ENCODE results near the gene CKM.
"Not testable (repeated sequence)": the region's sequence is repeated elsewhere in the genome, so short reads cannot be mapped to it uniquely, and the experiment has no call there.

Gene CKM

GRCh38 chr19:45290381-45290931 is 32.2 kb downstream of the CKM start:
- DNase-seq (ENCODE audit: low spot score): no peak

- no peak for DNase-seq (ENCODE audit: low spot score)
Observed at GRCh38 chr19:45283443-45284033, 39.1 kb downstream of the CKM start.

- no peak for DNase-seq (ENCODE audit: low spot score)
Observed at GRCh38 chr19:45280471-45280961, 42.2 kb downstream of the CKM start.

GRCh38 chr19:45279587-45280192 is 43.0 kb downstream of the CKM start:
- DNase-seq (ENCODE audit: low spot score): no peak

GRCh38 chr19:45278087-45278486 is 44.6 kb downstream of the CKM start:
- no peak for DNase-seq (ENCODE audit: low spot score)

- no peak for DNase-seq (ENCODE audit: low spot score)
Observed at GRCh38 chr19:45276284-45276687, 46.4 kb downstream of the CKM start.

GRCh38 chr19:45275370-45275971 is 47.2 kb downstream of the CKM start:
- DNase-seq (ENCODE audit: low spot score): no peak

GRCh38 chr19:45273521-45273855 is 49.2 kb downstream of the CKM start:
- no peak for DNase-seq (ENCODE audit: low spot score)

GRCh38 chr19:45271735-45272108 is 51.0 kb downstream of the CKM start:
- DNase-seq (ENCODE audit: low spot score): no peak

GRCh38 chr19:45271098-45271734 is 51.5 kb downstream of the CKM start:
- no peak for DNase-seq (ENCODE audit: low spot score)

GRCh38 chr19:45269939-45270338 is 52.7 kb downstream of the CKM start:
- not testable (repeated sequence) for DNase-seq (ENCODE audit: low spot score)

- DNase-seq (ENCODE audit: low spot score): no peak
Observed at GRCh38 chr19:45267296-45267695, 55.4 kb downstream of the CKM start.

- no peak for DNase-seq (ENCODE audit: low spot score)
Observed at GRCh38 chr19:45265375-45265774, 57.3 kb downstream of the CKM start.

GRCh38 chr19:45264781-45265317 is 57.8 kb downstream of the CKM start:
- DNase-seq (ENCODE audit: low spot score): no peak

GRCh38 chr19:45263013-45263412 is 59.7 kb downstream of the CKM start:
- no peak for DNase-seq (ENCODE audit: low spot score)

- no peak for DNase-seq (ENCODE audit: low spot score)
Observed at GRCh38 chr19:45262570-45262969, 60.1 kb downstream of the CKM start.

- DNase-seq (ENCODE audit: low spot score): no peak
Observed at GRCh38 chr19:45258862-45259261, 63.8 kb downstream of the CKM start.

- no peak for DNase-seq (ENCODE audit: low spot score)
Observed at GRCh38 chr19:45256836-45257235, 65.8 kb downstream of the CKM start.

All from germinal center (tissue), 1 donor.